NCI-H82 (cell line): ENCODE results near the gene AMZ2.
"Not testable (repeated sequence)": the region's sequence is repeated elsewhere in the genome, so short reads cannot be mapped to it uniquely, and the experiment has no call there.

ENCODE experiments used
- DNase-seq: peaks from one replicate; lab custom pipeline; 2025; lab: John Stamatoyannopoulos, UW

AMZ2 gene

GRCh38 chr17:68247445-68248198 is at the start of gene AMZ2:
Gene AMZ2, plus strand, starts transcription at chr17:68248043. Its CDS starts 2,145 bp downstream, at chr17:68250188.
- peak; percentile 97 for DNase-seq

- DNase-seq = peak; percentile 44
Observed at GRCh38 chr17:68198931-68199836, 48.7 kb upstream of the AMZ2 start.

- DNase-seq = no peak
Observed at GRCh38 chr17:68199837-68200688, 47.8 kb upstream of the AMZ2 start.

DNA sequence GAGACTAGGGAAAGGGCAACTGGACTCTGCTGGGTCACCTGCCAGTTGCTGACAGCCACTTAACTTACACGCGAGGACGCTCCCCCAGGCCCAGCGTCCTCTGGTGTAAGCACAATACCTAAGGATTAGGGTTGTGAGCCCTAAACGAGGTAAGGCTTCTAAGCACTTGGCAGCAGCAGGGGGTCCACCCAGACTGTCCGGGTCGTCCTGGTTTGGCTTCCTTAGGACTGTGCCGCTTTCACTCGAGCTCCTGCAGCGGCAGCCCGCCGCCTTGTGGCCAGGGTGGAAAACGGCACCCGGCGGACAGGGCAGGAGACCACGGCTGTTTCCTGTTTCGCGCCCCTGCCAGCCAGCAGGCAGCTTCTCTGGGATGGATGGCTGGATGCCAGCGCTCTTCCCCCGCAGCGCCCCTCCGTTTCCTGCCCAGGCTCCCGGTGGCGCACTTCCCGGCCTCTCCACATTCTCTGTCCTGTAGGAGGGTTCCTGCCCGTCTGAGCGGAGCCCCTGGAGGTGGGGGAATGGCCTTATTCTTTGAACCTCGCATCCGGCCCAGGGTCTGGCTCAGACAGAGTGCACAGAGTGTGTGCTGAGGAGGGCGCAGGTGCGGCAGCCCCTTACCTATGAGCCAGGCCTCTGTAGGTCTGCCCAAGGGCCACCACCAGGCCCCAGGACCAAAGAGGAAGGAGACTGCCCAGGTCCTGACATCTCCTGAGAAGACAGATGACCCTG is 47.0 kb upstream of the AMZ2 start:
- DNase-seq = peak; percentile 85

DNA sequence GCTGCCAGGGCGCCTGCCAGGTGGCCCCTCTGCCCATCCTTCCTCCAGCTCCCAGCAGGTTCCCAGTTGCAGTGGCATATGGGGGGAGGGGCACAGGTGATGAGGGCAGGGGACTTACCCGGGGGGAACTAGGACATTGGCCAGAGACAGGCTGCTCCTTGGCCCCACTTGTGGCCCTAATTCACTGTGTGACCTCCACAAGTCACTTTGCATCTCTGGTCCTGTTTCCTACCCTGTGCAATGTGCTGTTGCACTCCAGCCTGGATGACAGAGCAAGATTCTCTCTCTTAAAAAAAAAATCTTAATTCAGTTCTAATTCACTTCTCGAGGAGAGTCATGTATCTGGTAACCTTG is 46.4 kb upstream of the AMZ2 start:
- not testable (repeated sequence) for DNase-seq

DNA sequence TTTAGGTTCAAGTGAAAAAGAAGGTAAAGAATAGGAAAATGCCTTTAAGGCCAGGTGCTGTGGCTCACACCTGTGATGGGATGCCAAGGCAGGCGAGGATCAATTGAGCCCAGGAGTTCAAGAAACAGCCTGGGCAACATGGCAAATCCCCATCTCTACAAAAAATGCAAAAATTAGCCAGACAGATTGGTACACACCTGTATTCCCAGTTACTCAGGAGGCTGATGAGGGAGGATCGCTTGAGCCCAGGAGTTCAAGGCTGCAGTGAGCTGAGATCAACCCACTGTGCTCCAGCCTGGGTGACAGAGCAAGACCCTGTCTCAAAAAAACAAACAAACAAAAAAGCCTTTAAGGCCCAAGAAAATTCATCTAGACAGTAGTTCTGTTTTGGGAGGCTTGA is 45.5 kb upstream of the AMZ2 start:
- DNase-seq = not testable (repeated sequence)

DNA sequence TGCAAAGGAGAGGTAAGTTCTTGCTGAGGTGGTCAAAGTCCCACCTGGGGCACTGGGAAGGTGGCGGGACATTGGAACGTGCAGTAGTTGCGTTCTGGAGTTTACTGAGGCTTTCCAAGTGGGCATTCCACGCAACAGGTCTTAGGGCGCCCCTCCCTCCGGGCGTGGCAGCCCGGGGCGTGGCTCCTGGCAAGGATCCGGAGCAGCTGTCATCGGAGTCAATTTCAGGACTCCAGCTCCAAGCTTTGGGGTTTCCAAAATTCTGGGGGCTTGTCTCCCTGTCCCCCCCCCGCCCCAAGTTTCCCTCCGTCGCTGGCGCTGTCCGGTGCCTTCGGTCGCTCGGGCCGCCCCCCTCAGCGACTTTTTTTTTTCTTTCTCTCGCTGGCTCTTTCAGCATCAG is 43.1 kb upstream of the AMZ2 start:
- DNase-seq = peak; percentile 38

GRCh38 chr17:68205251-68205807 is 42.5 kb upstream of the AMZ2 start:
- DNase-seq = peak; percentile 94

DNA sequence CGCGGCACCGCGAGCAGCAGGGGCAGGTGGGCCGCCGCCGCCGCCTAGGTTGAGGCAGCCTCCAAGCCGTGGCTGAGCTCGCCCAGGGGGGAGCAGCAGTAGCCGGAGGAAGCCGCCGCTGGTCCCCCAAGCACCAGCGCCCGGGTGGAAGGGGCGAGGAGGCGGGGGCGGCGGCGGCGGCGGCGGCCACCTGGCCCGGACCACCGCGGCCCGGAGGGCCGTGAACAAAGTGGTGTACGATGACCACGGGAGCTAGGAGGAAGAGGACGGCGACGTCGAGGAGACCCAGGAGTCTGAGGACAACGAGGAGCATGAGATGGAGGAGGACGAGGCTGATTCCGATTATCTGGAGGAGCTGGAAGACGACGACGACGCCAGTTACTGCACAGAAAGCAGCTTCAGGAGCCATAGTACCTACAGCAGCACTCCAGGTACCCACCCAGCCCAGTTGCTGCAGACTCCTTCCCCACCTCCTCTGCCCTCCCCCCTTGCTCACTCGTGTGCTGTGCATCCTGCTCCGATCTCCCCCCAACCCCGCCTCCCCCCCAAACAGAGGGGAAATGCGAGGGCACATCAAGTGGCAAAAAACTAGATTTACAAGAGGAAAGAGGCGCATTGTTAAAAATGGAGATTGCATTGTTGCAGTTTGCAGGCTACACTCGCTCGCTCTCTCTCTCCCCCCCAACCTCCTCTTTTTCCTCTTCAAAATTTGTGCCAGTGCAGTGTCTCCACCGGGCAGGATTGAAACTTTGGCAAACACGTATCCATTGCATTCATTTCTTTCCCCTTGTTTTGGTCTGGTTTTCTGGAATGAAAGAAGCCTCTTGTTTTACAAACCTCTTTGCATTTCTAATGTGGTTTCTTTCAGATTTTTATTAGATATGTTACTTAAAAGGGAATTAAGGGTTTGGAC is 41.8 kb upstream of the AMZ2 start:
- peak; percentile 60 for DNase-seq

DNA sequence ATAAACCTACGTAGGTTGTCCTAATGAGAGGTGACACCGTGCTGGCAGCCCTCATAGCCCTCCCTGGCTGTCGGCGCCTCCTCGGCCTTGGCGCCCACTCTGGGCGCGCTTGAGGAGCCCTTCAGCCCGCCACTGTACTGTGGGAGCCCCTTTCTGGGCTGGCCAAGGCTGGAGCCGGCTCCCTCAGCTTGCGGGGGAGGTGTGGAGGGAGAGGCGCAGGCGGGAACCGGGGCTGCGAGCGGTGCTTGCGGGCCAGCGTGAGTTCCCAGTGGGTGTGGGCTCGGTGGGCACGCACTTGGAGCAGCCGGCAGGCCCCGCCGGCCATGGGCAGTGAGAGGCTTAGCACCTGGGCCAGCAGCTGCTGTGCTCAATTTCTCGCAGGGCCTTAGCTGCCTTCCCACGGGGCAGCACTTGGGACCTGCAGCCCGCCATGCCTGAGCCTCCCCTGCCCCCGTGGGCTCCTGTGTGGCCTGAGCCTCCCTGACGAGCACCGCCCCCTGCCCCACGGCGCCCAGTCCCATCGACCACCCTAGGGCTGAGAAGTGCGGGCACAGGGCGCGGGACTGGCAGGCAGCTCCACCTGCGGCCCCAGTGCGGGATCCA is 40.1 kb upstream of the AMZ2 start:
- DNase-seq = no peak

GRCh38 chr17:68208651-68209050 is 39.2 kb upstream of the AMZ2 start:
- DNase-seq = not testable (repeated sequence)

DNA sequence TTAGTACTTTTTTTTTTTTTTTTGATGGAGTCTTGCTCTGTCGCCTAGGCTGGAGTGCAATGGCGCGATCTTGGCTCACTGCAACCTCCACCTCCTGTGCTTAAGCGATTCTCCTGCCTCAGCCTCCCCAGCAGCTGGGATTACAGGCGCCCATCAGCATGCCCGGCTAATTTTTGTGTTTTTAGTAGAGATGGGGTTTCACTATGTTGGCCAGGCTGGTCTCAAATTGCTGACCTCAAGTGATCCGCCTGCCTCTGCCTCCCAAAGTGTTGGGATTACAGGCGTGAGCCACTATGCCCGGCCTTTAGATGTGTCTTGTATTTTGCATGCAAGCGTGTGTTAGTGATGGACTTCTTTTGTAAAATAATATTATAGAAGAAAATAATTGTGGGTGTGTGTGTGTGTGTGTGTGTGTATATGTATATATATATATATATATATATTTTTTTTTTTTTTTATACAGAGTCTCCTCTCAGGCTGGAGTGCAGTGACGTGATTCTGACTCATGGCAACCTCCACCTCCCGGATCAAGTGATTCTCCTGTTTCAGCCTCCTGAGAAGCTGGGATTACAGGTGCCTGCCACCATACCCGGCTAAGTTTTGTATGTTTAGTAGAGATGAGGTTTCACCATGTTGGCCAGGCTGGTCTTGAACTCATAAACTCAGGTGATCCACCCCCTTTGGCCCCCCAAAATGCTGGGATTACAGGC is 38.5 kb upstream of the AMZ2 start:
- DNase-seq = not testable (repeated sequence)

- DNase-seq = no peak
Observed at GRCh38 chr17:68210570-68211315, 37.1 kb upstream of the AMZ2 start.

DNA sequence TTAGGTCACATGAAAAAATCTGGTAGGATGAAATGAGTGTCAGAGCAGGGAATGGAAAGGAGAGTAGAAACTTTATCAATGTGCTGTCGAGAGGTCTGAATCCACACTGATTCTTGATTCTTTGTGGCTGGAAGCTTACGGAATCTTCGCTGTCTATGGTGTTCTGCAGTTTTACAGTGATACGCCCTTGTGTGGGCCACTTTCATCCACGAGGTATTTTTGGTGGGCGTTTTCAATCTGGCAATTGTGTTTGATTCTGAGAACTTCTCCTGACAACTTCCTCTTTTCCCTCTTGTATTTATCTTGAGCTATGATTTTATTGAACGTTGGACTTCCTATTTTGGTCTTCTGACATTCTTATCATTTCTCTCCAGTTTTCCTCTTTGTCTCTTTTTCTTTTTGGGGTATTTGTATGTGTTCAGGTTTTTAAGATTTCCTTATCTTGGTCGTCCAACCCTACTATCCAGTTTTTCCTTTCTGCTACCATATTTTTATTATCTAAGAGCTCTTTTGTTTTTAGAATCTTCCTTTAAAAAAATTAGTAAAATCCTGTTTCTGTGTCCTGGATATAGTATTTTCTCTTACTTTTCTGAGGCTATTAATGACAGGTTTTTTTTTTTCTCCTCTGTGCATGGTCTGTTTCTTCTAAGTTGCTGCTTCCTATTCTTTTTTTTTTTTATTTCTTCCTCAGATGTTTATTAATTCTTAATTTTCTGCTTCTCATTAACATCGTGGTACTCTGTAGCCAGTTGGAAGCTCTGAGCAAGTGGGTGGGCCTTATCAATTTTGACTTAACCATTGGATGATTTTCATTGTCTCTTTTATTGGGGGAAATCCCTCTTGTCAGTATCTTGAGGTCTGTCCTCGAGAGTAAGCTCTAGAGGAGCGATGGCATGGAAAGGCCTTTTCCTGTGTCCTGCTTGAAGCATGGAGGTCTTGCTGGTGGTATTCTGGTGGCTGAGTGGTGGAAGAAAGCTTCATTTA is 34.1 kb upstream of the AMZ2 start:
- not testable (repeated sequence) for DNase-seq

GRCh38 chr17:68215453-68215852 is 32.4 kb upstream of the AMZ2 start:
- not testable (repeated sequence) for DNase-seq

GRCh38 chr17:68219429-68219828 is 28.4 kb upstream of the AMZ2 start:
- DNase-seq = not testable (repeated sequence)

DNA sequence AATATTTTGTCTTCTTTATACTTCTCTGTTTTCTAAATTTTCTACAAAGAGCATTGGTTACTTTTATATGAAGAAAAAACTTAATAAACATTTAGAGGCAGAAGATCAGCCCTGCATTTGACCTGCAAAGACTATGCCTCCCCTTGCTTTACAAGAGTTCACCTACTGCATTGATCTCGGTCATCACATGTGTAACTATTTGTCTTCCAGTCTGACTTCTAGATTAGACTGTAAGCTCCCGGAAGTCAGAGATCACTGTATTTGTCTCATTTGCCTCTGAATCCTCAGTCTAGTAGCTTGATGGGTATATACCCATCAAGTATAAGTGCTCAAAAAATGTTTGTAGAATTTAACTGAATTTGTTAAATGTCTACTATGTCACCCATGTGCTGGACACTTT is 27.7 kb upstream of the AMZ2 start:
- DNase-seq = not testable (repeated sequence)
